PC-3 (cell line): Measurements from ENCODE around the gene TSPEAR.

Experiments
- EZH2 ChIP-seq: fragments of 300-600 bp; sonication (generic); IDR thresholded peaks from one replicate; pipeline ENCODE4 v1.6.1; 2017; ENCODE audit warnings: antibody characterized with exemption, mild to moderate bottlenecking, low read length; ENCODE audit not compliant: unreplicated experiment
- EZH2phosphoT487 ChIP-seq: fragments of 300-600 bp; sonication (generic); IDR thresholded peaks from 2 replicates; pipeline ENCODE4 v1.6.1; 2018; ENCODE audit warnings: mild to moderate bottlenecking, antibody characterized with exemption, low read length, borderline replicate concordance
- TF ChIP-seq, protein P1 (sequence below): fragments of 300-600 bp; sonication (generic); conservative IDR thresholded peaks from 2 replicates; pipeline ENCODE4 v1.5.1; 2017; ENCODE audit warnings: antibody characterized with exemption, low read depth, mild to moderate bottlenecking, low read length

GRCh38 chr21:44508426-44508710 is 203.0 kb downstream of the TSPEAR start:
- TF ChIP-seq, protein P1, sequence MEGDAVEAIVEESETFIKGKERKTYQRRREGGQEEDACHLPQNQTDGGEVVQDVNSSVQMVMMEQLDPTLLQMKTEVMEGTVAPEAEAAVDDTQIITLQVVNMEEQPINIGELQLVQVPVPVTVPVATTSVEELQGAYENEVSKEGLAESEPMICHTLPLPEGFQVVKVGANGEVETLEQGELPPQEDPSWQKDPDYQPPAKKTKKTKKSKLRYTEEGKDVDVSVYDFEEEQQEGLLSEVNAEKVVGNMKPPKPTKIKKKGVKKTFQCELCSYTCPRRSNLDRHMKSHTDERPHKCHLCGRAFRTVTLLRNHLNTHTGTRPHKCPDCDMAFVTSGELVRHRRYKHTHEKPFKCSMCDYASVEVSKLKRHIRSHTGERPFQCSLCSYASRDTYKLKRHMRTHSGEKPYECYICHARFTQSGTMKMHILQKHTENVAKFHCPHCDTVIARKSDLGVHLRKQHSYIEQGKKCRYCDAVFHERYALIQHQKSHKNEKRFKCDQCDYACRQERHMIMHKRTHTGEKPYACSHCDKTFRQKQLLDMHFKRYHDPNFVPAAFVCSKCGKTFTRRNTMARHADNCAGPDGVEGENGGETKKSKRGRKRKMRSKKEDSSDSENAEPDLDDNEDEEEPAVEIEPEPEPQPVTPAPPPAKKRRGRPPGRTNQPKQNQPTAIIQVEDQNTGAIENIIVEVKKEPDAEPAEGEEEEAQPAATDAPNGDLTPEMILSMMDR: no peak
- TF ChIP-seq EZH2: no peak
- no peak for TF ChIP-seq EZH2phosphoT487
